Keratinocyte (primary cell): ENCODE results near the gene ALDH3B2. TPM values are rescaled to one million over a fixed set of nuclear protein-coding genes. Genes with fewer than 3 reads are reported as not detected.
"Not testable (repeated sequence)": the region's sequence is repeated elsewhere in the genome, so short reads cannot be mapped to it uniquely, and the experiment has no call there.

Experiments
- DNase-seq: peaks from one replicate; pipeline ENCODE4 v3.0.0-alpha.2; 2011; ENCODE audit warnings: low read depth, missing footprints, low spot score
- FAIRE-seq: peaks from 2 replicates; lab custom pipeline; 2011; peaks lifted over from hg19 to GRCh38; lab: Jason Lieb, UNC
- H2AFZ ChIP-seq: 2 replicates; pipeline ENCODE4 v1.6.0; 2012; ENCODE audit warnings: low read length, control low read depth, inconsistent platforms; ENCODE audit not compliant: control insufficient read depth
- H3K27ac ChIP-seq: 2 replicates; pipeline ENCODE4 v1.5.1; 2011; ENCODE audit warnings: low read length; ENCODE audit not compliant: control insufficient read depth, insufficient read depth
- H3K27me3 ChIP-seq: 3 replicates; pipeline ENCODE4 v1.6.0; 2011; ENCODE audit warnings: low read length; ENCODE audit not compliant: control insufficient read depth, insufficient read depth; ENCODE audit errors: extremely low read depth
- H3K36me3 ChIP-seq, 2 experiments: 2 replicates in 1 of 2; 3 replicates in 1 of 2; pipeline ENCODE4 v1.5.1; 2011; ENCODE audit warnings: low read length in 2 of 2, mild to moderate bottlenecking in 1 of 2; ENCODE audit not compliant: control insufficient read depth in 2 of 2, insufficient read depth in 2 of 2; ENCODE audit errors: extremely low read depth in 1 of 2
- H3K4me1 ChIP-seq: 3 replicates; pipeline ENCODE4 v1.5.1; 2011; ENCODE audit warnings: low read length; ENCODE audit not compliant: control insufficient read depth, insufficient read depth; ENCODE audit errors: extremely low read depth
- H3K4me2 ChIP-seq: 3 replicates; pipeline ENCODE4 v1.6.0; 2011; ENCODE audit warnings: low read depth, low read length; ENCODE audit not compliant: control insufficient read depth, insufficient read depth; ENCODE audit errors: extremely low read depth
- H3K4me3 ChIP-seq, 3 experiments: fragments of 200-600 bp in 1 of 3; sonication (generic) in 1 of 3; 2 replicates in 2 of 3; 3 replicates in 1 of 3; pipeline ENCODE4 v1.5.1; 2011 to 2016; ENCODE audit warnings: low read length in 3 of 3, mild to moderate bottlenecking in 3 of 3, control low read depth in 2 of 3, inconsistent platforms in 1 of 3, low read depth in 1 of 3, mixed read lengths in 1 of 3, mixed run types in 1 of 3, moderate library complexity in 1 of 3; ENCODE audit not compliant: control insufficient read depth in 2 of 3, insufficient read depth in 2 of 3; ENCODE audit errors: extremely low read depth in 1 of 3
- H3K79me2 ChIP-seq: 2 replicates; pipeline ENCODE4 v1.6.0; 2012; ENCODE audit warnings: low read length; ENCODE audit not compliant: control insufficient read depth, insufficient read depth
- H3K9ac ChIP-seq: 3 replicates; pipeline ENCODE4 v1.6.0; 2011; ENCODE audit warnings: low read length; ENCODE audit not compliant: control insufficient read depth, insufficient read depth; ENCODE audit errors: extremely low read depth
- H3K9me1 ChIP-seq: 3 replicates; pipeline ENCODE4 v1.6.0; 2011; ENCODE audit warnings: low read length; ENCODE audit not compliant: control insufficient read depth, insufficient read depth; ENCODE audit errors: extremely low read depth
- H3K9me3 ChIP-seq: 2 replicates; pipeline ENCODE4 v1.5.1; 2012; ENCODE audit warnings: low read depth, low read length; ENCODE audit not compliant: control insufficient read depth
- H4K20me1 ChIP-seq: 3 replicates; pipeline ENCODE4 v1.6.0; 2011; ENCODE audit warnings: low read length; ENCODE audit not compliant: control insufficient read depth, insufficient read depth; ENCODE audit errors: extremely low read depth
- EZH2 ChIP-seq: IDR thresholded peaks from one replicate; pipeline ENCODE4 v1.6.1; 2012; ENCODE audit warnings: inconsistent platforms, mild to moderate bottlenecking, low read length, moderate library complexity
- dilution Hi-C: fragments of 300-500 bp; cut with MboI; formaldehyde crosslinking; loops from one replicate; pipeline ENCODE4 v1.7.0; 2020; ENCODE audit warnings: low sequenced_read_pairs; ENCODE audit not compliant: extremely low pct_ligation_motif_present
- polyA plus RNA-seq, 5 experiments: library from polyadenylated mRNA; depleted of rRNA in 3 of 5; stranded (reverse) in 3 of 5; stranded (forward) in 1 of 5; unstranded in 1 of 5; fragments of >200 nt; gene quantifications; 1 replicate in 1 of 5; 2 replicates in 3 of 5; 3 replicates in 1 of 5; pipeline versions ENCODE4 v1.2.1 to v1.2.3, GENCODE V29; 2011 to 2012; ENCODE audit warnings: missing spikeins in 2 of 5, low read depth in 1 of 5, low replicate concordance in 1 of 5
- TF ChIP-seq, protein P1 (sequence below), 3 experiments: IDR thresholded peaks in 1 of 3; conservative IDR thresholded peaks in 1 of 3; optimal IDR thresholded peaks in 1 of 3; 2 replicates in 2 of 3; 3 replicates in 1 of 3; pipeline versions ENCODE3 to v1.5.1; 2011; ENCODE audit warnings: low read length in 3 of 3, mild to moderate bottlenecking in 3 of 3, moderate library complexity in 2 of 3, control low read depth in 1 of 3, inconsistent platforms in 1 of 3; ENCODE audit not compliant: insufficient read depth in 2 of 3; ENCODE audit errors: extremely low read depth in 1 of 3

The ALDH3B2 gene
- polyA plus RNA-seq, 1 donor (not counting 4 experiments of a cell fraction or from before 2014, with no cell fraction given) = 0.67 TPM

DNA sequence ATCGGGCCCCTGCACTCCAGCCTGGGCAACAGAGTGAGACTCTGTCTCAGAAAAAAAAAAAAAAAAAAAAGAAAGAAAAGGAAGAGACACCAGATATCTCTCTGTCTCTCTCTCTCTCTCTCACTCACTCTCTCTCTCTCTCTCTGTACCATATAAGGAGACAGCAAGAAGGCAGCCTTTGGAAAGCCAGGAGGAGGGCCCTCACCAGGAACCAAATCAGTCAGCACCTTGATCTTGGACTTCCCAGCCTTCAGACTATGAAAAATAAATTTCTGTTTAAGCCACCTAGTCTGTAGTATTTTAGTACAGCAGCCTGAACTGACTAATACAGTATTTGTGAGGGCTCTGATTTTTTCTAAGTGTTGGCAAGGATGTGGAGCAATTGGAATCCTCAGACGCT, 13.6 kb upstream of the ALDH3B2 start:
- no peaks in the 10 kb centered on the region for H3K4me1 ChIP-seq
- H3K9me1 ChIP-seq = no peaks in the 10 kb centered on the region
- H3K4me2 ChIP-seq = no peak overlapping the region
- no peaks in the 10 kb centered on the region for H3K79me2 ChIP-seq
- dilution Hi-C loops = no loop called here
- TF ChIP-seq, protein P1, sequence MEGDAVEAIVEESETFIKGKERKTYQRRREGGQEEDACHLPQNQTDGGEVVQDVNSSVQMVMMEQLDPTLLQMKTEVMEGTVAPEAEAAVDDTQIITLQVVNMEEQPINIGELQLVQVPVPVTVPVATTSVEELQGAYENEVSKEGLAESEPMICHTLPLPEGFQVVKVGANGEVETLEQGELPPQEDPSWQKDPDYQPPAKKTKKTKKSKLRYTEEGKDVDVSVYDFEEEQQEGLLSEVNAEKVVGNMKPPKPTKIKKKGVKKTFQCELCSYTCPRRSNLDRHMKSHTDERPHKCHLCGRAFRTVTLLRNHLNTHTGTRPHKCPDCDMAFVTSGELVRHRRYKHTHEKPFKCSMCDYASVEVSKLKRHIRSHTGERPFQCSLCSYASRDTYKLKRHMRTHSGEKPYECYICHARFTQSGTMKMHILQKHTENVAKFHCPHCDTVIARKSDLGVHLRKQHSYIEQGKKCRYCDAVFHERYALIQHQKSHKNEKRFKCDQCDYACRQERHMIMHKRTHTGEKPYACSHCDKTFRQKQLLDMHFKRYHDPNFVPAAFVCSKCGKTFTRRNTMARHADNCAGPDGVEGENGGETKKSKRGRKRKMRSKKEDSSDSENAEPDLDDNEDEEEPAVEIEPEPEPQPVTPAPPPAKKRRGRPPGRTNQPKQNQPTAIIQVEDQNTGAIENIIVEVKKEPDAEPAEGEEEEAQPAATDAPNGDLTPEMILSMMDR (optimal IDR thresholded peaks at IDR 0.05 in 1 of 3, IDR thresholded peaks at IDR 0.05 in 1 of 3, conservative IDR thresholded peaks at IDR 0.05 in 1 of 3; ENCODE audit: extremely low read depth in 1 of 3, insufficient read depth in 2 of 3, low read length in 3 of 3) = no peak
- no peak for TF ChIP-seq EZH2
- no peaks in the 10 kb centered on the region for H3K27me3 ChIP-seq
- H3K27ac ChIP-seq = no peak overlapping the region
- no peak for DNase-seq
- H4K20me1 ChIP-seq = no peaks in the 10 kb centered on the region
- H3K36me3 ChIP-seq = no peaks in the 10 kb centered on the region
- H3K4me3 ChIP-seq = no peak overlapping the region
- H3K9ac ChIP-seq = no peak overlapping the region
- H3K9me3 ChIP-seq = no peaks in the 10 kb centered on the region
- H2AFZ ChIP-seq = no peak overlapping the region
- FAIRE-seq = no peak

DNA sequence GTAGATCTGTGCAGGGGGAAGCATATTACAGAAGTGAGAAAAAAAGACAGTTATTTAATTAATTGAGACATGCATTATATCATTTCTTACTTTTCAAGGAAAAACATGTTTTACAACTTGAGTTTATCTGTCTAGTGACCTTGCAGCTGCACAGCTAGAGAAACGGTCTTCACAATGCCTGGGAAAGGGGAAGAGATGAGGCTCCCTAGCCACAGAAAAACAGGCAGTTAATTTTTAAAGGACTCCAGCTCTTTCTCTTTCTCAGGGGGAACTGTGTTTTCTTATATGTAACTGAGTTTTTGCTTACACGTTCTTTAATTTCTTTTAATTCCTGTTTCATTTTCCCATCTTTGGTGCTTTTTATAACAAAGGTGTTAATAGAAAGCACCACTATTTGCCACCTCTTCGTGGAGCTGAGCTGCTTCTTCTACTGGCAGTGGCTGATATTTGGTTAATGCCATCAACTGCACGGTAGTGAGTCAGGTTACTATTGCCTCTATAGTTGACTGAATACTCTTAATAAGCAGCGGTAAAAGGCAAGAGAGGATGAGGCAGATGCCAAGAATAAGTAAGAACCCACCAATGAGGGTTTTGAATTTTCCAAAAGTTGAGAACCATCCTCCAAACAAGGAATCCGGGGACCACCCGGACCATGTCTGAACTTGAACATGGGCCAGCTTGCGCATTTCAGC, 11.4 kb upstream of the ALDH3B2 start:
- H3K4me2 ChIP-seq, FAIRE-seq, H3K27me3 ChIP-seq, H3K79me2 ChIP-seq, DNase-seq, H3K36me3 ChIP-seq, H3K27ac ChIP-seq, H4K20me1 ChIP-seq, H3K9me1 ChIP-seq, H3K4me1 ChIP-seq, H3K9ac ChIP-seq, H2AFZ ChIP-seq, H3K9me3 ChIP-seq, dilution Hi-C loops, H3K4me3 ChIP-seq: not testable (repeated sequence)

DNA sequence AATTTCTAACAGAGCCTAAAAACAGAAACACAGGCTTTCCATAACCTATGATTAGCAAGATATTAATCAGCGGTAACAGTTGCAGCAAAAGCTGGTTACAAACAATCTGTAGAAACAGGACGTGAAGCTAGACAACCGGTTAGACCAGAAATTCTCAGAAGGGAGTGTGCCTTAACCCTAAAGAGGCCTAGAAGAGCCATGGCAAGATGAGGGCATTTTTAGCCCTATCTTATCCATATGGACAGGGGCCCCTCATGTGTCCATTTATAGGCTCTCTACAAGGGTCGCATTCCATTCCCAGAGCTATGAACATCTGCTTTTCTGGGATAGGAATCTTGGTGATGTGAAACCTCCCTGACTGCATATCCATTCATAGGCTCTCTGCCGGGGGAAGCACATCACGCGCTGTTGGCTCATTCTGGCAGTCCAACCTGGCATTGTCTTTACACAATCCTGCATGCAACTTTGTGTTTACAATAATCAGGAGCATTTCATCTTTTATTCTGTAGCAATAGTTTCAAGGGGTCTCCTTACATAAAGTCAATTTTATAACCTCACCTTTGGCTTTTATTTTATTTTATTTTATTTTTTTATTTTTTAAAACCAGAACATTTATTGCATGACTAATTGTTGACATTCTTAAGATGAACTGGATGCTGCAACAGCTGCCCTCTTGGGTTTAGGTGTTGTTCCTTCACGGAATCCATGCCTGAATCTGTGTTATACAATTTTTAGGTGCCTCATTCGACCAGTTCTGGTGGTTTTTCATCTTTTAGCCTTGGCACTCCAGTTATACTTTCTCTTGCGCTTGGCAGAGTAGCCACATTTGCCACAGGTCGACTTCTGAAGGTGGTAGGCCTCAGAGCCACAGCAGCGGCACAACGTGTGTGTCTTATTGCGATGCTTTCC, 8.0 kb upstream of the ALDH3B2 start:
- H3K9me3 ChIP-seq, H3K27me3 ChIP-seq, H3K4me2 ChIP-seq, H3K27ac ChIP-seq, H3K9ac ChIP-seq, H4K20me1 ChIP-seq, dilution Hi-C loops, H3K9me1 ChIP-seq, H2AFZ ChIP-seq, H3K4me1 ChIP-seq, H3K79me2 ChIP-seq, FAIRE-seq, H3K4me3 ChIP-seq, H3K36me3 ChIP-seq, DNase-seq: not testable (repeated sequence)
